HG02588 (cell line): ENCODE data around the gene MAP4K3.

ENCODE experiments used
- ATAC-seq: cut with Tn5 transposase; IDR thresholded peaks from one replicate; pipeline ENCODE4 v1.9.1; 2021; ENCODE audit warnings: mild to moderate bottlenecking, moderate library complexity; ENCODE audit not compliant: unreplicated experiment

The MAP4K3 gene

GRCh38 chr2:39436592-39437521, at the start of gene MAP4K3:
TSS of gene MAP4K3 (minus strand) at chr2:39437285. CDS start at chr2:39436987, 298 bp downstream.
- ATAC-seq: peak; percentile 78

- no peak for ATAC-seq
These were observed 49.0 kb upstream of the MAP4K3 start for GRCh38 chr2:39486071-39486470.

GRCh38 chr2:39484620-39485495, 47.8 kb upstream of the MAP4K3 start:
- no peak for ATAC-seq

GRCh38 chr2:39484206-39484605, 47.1 kb upstream of the MAP4K3 start:
- no peak for ATAC-seq

GRCh38 chr2:39483534-39483933, 46.4 kb upstream of the MAP4K3 start:
- no peak for ATAC-seq

GRCh38 chr2:39481611-39482010, 44.5 kb upstream of the MAP4K3 start:
- no peak for ATAC-seq

- ATAC-seq: no peak
These were observed 42.6 kb upstream of the MAP4K3 start for GRCh38 chr2:39479696-39480095.

- no peak for ATAC-seq
These were observed 42.1 kb upstream of the MAP4K3 start for GRCh38 chr2:39479053-39479670.

GRCh38 chr2:39476524-39476923, 39.4 kb upstream of the MAP4K3 start:
- ATAC-seq: peak; percentile 91

- no peak for ATAC-seq
These were observed 37.9 kb upstream of the MAP4K3 start for GRCh38 chr2:39475006-39475405.

- peak; percentile 56 for ATAC-seq
These were observed 33.5 kb upstream of the MAP4K3 start for GRCh38 chr2:39470580-39470979.

GRCh38 chr2:39469807-39470206, 32.7 kb upstream of the MAP4K3 start:
- peak; percentile 89 for ATAC-seq

- ATAC-seq: no peak
These were observed 31.7 kb upstream of the MAP4K3 start for GRCh38 chr2:39468579-39469451.

GRCh38 chr2:39466311-39466710, 29.2 kb upstream of the MAP4K3 start:
- no peak for ATAC-seq

GRCh38 chr2:39464864-39465263, 27.8 kb upstream of the MAP4K3 start:
- ATAC-seq: no peak

GRCh38 chr2:39455826-39456225, 18.7 kb upstream of the MAP4K3 start:
- no peak for ATAC-seq

GRCh38 chr2:39452396-39452795, 15.3 kb upstream of the MAP4K3 start:
- no peak for ATAC-seq

- ATAC-seq: no peak
These were observed 14.9 kb upstream of the MAP4K3 start for GRCh38 chr2:39451954-39452353.

- ATAC-seq: no peak
These were observed 11.1 kb upstream of the MAP4K3 start for GRCh38 chr2:39448169-39448502.
